ENCODE data around the gene SERPINA3. TPM values are rescaled to one million over a fixed set of nuclear protein-coding genes. Genes with fewer than 3 reads are reported as not detected.
"Not testable (repeated sequence)": the region's sequence is repeated elsewhere in the genome, so short reads cannot be mapped to it uniquely, and the experiment has no call there.

The SERPINA3 gene
- total RNA-seq, 1 donor from 2014 or later = not detected

- Mint-ChIP-seq H3K27me3 (ENCODE audit: low read depth) (no peaks in the 10 kb centered on the region), H3K27ac (no peak overlapping the region), H3K9me3 (no peaks in the 10 kb centered on the region), H3K4me1 (ENCODE audit: low read depth) (no peaks in the 10 kb centered on the region), H3K36me3 (ENCODE audit: low read depth) (no peaks in the 10 kb centered on the region), H3K4me3 (ENCODE audit: low read depth) (no peak overlapping the region)
- intact Hi-C loops (cut with micrococcal nuclease) = no loop called here
- no peak for DNase-seq (ENCODE audit: low spot score)
Observed at GRCh38 chr14:94605361-94605760, 6.8 kb upstream of the SERPINA3 start.

DNA sequence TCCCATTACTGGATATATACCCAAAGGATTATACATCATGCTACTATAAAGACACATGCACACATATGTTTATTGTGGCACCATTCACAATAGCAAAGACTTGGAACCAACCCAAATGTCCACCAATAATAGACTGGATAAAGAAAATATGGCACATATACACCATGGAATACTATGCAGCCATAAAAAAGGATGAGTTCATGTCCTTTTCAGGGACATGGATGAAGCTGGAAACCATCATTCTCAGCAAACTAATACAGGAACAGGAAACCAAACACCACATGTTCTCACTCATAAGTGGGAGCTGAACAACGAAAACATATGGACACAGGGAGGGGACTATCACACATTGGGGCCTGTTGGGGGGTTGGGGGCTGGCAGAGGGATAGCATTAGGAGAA lies 3.2 kb upstream of the SERPINA3 start:
- H3K27me3 Mint-ChIP-seq (ENCODE audit: low read depth) = not testable (repeated sequence)

DNA sequence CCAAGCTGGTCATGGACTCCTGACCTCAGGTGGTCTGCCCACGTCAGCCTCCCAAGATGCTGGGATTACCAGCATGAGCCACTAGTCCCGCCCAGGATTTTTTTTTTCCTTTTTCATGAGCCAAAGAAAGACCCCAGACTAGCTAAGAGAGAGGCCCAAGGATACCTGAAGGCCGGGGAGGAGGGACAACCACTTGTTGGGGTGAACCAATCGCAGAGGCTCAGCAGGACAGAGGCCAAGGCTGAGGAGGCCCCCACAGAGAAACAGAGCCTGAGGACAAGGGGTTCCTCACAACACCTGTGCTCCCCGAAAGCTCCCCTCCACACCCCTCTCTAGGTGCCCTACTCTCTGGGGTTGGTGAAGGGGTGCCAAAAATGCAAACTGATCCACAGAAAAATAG lies 1.0 kb upstream of the SERPINA3 start:
- Mint-ChIP-seq H3K36me3 (ENCODE audit: low read depth) (no peaks in the 10 kb centered on the region), H3K27me3 (ENCODE audit: low read depth) (no peaks in the 10 kb centered on the region), H3K9me3 (no peaks in the 10 kb centered on the region), H3K4me3 (ENCODE audit: low read depth) (no peak overlapping the region), H3K4me1 (ENCODE audit: low read depth) (no peaks in the 10 kb centered on the region), H3K27ac (no peak overlapping the region)
- DNase-seq (ENCODE audit: low spot score) = no peak
- intact Hi-C loops (cut with micrococcal nuclease) = no loop called here

More for the DNA sequence above, 3.2 kb upstream of the SERPINA3 start:
- H3K36me3 Mint-ChIP-seq (ENCODE audit: low read depth); H3K27ac Mint-ChIP-seq; H3K9me3 Mint-ChIP-seq; H3K4me1 Mint-ChIP-seq (ENCODE audit: low read depth); DNase-seq (ENCODE audit: low spot score); H3K4me3 Mint-ChIP-seq (ENCODE audit: low read depth); intact Hi-C loops (cut with micrococcal nuclease): not testable (repeated sequence)

- Mint-ChIP-seq H3K9me3 (peaks cover 13% of the 10 kb centered on the region), H3K27ac (no peak overlapping the region), H3K36me3 (ENCODE audit: low read depth) (no peaks in the 10 kb centered on the region), H3K4me1 (ENCODE audit: low read depth) (no peaks in the 10 kb centered on the region), H3K27me3 (ENCODE audit: low read depth) (no peaks in the 10 kb centered on the region), H3K4me3 (ENCODE audit: low read depth) (no peak overlapping the region)
- intact Hi-C loops (cut with micrococcal nuclease) = no loop called here
- no peak for DNase-seq (ENCODE audit: low spot score)
Observed at GRCh38 chr14:94612580-94613554, 676 bp downstream of the SERPINA3 start.

DNA sequence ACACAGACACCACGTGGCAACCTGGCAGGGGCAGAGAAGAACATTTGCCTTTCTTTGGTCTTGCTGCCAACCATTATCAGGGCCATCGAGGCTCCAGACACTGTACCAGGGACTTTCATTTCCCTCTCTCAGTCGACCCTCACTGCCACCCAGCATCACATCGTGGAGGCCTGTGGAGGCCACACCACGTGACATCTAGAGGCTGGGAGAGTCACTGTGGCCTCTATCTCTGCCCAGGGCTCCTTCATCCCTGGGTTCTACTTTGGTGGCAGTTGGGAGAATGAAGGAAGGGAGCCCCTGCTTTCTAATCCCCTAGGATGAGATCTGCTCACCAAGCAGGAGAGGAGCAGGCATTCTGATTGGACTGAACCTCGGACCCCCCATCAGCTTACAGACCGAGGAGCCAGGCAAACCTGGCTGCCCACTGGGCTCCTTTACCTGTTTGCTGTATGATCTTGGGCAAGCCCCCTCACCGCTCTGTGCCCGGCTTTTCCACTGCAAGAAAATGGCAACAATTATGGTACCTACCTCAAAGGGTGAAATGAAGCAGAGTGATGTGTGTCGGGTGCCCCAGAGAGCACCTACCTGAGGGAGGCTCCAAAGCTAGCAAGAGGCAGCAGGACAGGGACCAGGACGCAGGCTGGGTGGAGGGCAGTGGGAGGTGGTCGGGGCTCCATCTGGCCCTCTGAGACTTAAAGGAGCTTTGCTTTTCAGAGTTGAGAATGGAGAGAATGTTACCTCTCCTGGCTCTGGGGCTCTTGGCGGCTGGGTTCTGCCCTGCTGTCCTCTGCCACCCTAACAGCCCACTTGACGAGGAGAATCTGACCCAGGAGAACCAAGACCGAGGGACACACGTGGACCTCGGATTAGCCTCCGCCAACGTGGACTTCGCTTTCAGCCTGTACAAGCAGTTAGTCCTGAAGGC lies 1.8 kb downstream of the SERPINA3 start:
- no peaks in the 10 kb centered on the region for H3K36me3 Mint-ChIP-seq (ENCODE audit: low read depth)
- no peaks in the 10 kb centered on the region for H3K4me1 Mint-ChIP-seq (ENCODE audit: low read depth)
- H3K4me3 Mint-ChIP-seq (ENCODE audit: low read depth) = no peak overlapping the region
- H3K27ac Mint-ChIP-seq = no peak overlapping the region
- H3K27me3 Mint-ChIP-seq (ENCODE audit: low read depth) = no peaks in the 10 kb centered on the region
- peaks cover 23% of the 10 kb centered on the region for H3K9me3 Mint-ChIP-seq
- DNase-seq (ENCODE audit: low spot score) = no peak
- intact Hi-C loops (cut with micrococcal nuclease) = no loop called here

- H3K27ac Mint-ChIP-seq = no peak overlapping the region
Observed at GRCh38 chr14:94614802-94615201, 2.6 kb downstream of the SERPINA3 start.

DNA sequence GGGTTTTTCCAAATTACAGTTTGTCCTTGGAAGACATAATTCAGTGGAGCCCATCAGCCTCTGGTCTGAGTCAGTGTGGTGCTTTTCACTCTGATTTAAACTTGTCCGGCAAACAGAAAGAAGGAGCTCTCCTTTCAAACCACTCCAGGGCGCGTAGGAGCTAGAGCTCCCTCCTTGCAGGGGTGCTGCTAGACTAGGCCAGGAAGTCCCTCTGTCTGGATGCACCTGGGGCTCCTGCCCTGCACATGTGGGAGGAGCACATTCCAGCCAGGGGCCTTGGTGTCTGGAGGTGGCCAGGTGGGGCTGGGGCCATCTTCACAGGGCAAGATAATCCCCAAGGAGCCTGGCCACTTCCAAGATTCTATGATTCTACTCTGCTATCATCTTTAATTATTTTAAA lies 3.1 kb downstream of the SERPINA3 start:
- Mint-ChIP-seq H3K4me1 (ENCODE audit: low read depth) (no peaks in the 10 kb centered on the region), H3K36me3 (ENCODE audit: low read depth) (no peaks in the 10 kb centered on the region), H3K9me3 (peaks cover 24% of the 10 kb centered on the region), H3K27me3 (ENCODE audit: low read depth) (no peaks in the 10 kb centered on the region), H3K4me3 (ENCODE audit: low read depth) (no peak overlapping the region), H3K27ac (no peak overlapping the region)
- intact Hi-C loops (cut with micrococcal nuclease) = no loop called here
- DNase-seq (ENCODE audit: low spot score) = no peak

More at GRCh38 chr14:94614802-94615201, 2.6 kb downstream of the SERPINA3 start:
- DNase-seq (ENCODE audit: low spot score) = no peak
- intact Hi-C loops (cut with micrococcal nuclease) = no loop called here
- H3K4me1 Mint-ChIP-seq (ENCODE audit: low read depth) = no peaks in the 10 kb centered on the region
- peaks cover 24% of the 10 kb centered on the region for H3K9me3 Mint-ChIP-seq
- no peaks in the 10 kb centered on the region for H3K36me3 Mint-ChIP-seq (ENCODE audit: low read depth)
- no peak overlapping the region for H3K4me3 Mint-ChIP-seq (ENCODE audit: low read depth)
- no peaks in the 10 kb centered on the region for H3K27me3 Mint-ChIP-seq (ENCODE audit: low read depth)

GRCh38 chr14:94615823-94616570 lies 3.8 kb downstream of the SERPINA3 start:
- no peak overlapping the region for H3K27ac Mint-ChIP-seq
- H3K9me3 Mint-ChIP-seq = peaks cover 24% of the 10 kb centered on the region
- H3K27me3 Mint-ChIP-seq (ENCODE audit: low read depth) = no peaks in the 10 kb centered on the region
- H3K36me3 Mint-ChIP-seq (ENCODE audit: low read depth) = no peaks in the 10 kb centered on the region
- intact Hi-C loops (cut with micrococcal nuclease) = no loop called here
- DNase-seq (ENCODE audit: low spot score) = no peak
- no peaks in the 10 kb centered on the region for H3K4me1 Mint-ChIP-seq (ENCODE audit: low read depth)
- no peak overlapping the region for H3K4me3 Mint-ChIP-seq (ENCODE audit: low read depth)

DNA sequence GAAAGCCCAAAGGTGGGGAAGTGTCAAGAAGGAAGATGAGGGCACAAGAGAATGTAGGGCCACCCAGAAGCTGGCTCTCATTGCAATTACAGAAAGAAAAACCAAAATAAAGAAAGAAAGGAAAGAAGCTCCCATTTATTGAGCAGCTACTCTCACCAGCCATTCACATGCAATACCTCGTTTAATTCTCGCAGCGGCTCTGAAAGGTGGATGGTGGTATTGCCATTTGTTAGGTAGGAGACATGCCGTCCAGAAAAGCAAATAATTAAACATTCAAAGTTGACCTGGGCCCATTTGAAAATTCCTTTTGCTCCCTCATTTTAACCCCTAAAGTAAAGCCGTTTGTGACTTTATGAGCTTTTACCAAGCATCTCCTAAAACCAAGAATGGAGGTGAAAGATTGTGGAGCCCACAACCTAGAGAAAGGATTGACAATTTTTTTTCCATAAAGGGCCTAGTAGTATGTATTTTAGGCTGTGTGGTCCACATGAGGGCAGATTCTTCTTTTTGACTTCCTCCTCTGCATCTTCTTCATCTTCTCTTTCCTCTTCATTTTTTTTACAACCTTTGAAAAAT lies 5.3 kb downstream of the SERPINA3 start:
- no peaks in the 10 kb centered on the region for H3K36me3 Mint-ChIP-seq (ENCODE audit: low read depth)
- H3K27ac Mint-ChIP-seq = no peak overlapping the region
- no peaks in the 10 kb centered on the region for H3K27me3 Mint-ChIP-seq (ENCODE audit: low read depth)

GRCh38 chr14:94617988-94618822 lies 6.0 kb downstream of the SERPINA3 start:
- H3K4me1 Mint-ChIP-seq (ENCODE audit: low read depth) = no peaks in the 10 kb centered on the region
- H3K27ac Mint-ChIP-seq = no peak overlapping the region
- DNase-seq (ENCODE audit: low spot score) = no peak
- H3K36me3 Mint-ChIP-seq (ENCODE audit: low read depth) = no peaks in the 10 kb centered on the region
- H3K27me3 Mint-ChIP-seq (ENCODE audit: low read depth) = no peaks in the 10 kb centered on the region
- peaks cover 24% of the 10 kb centered on the region for H3K9me3 Mint-ChIP-seq
- no peak overlapping the region for H3K4me3 Mint-ChIP-seq (ENCODE audit: low read depth)
- intact Hi-C loops (cut with micrococcal nuclease) = no loop called here

More for the DNA sequence above, 5.3 kb downstream of the SERPINA3 start:
- H3K4me1 Mint-ChIP-seq (ENCODE audit: low read depth) = no peaks in the 10 kb centered on the region
- peaks cover 24% of the 10 kb centered on the region for H3K9me3 Mint-ChIP-seq
- intact Hi-C loops (cut with micrococcal nuclease) = no loop called here
- DNase-seq (ENCODE audit: low spot score) = no peak
- no peak overlapping the region for H3K4me3 Mint-ChIP-seq (ENCODE audit: low read depth)

DNA sequence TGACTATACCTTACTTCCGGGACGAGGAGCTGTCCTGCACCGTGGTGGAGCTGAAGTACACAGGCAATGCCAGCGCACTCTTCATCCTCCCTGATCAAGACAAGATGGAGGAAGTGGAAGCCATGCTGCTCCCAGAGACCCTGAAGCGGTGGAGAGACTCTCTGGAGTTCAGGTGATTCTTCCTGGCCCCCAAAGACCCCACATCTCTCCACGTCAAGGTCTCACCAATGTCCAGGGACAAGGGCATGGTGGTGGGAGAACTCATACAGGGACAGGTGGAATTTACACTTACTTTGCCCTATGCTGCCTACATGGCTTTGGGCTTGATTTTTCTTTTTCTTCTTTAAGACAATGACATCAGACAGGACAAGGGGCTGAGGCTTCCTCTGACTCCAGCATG lies 7.1 kb downstream of the SERPINA3 start:
- Mint-ChIP-seq H3K9me3 (peaks cover 24% of the 10 kb centered on the region), H3K36me3 (ENCODE audit: low read depth) (no peaks in the 10 kb centered on the region), H3K27ac (no peak overlapping the region), H3K4me3 (ENCODE audit: low read depth) (no peak overlapping the region), H3K4me1 (ENCODE audit: low read depth) (no peaks in the 10 kb centered on the region), H3K27me3 (ENCODE audit: low read depth) (no peaks in the 10 kb centered on the region)
- no peak for DNase-seq (ENCODE audit: low spot score)
- intact Hi-C loops (cut with micrococcal nuclease) = no loop called here

Data from activated T-helper 2 cell treated with anti-CD3 and anti-CD28 coated beads, Interferon-gamma antibody, Interleukin-2, Interleukin-4, amounts not matched to agents 10 μg/mL and 5 μg/mL and 100 μg/mL, durations not matched to agents 14 hours and 24 hours and 36 hours (primary cell).